IMR-90 (cell line): ENCODE measurements around the gene MAEA. TPM values are rescaled to one million over a fixed set of nuclear protein-coding genes. Genes with fewer than 3 reads are reported as not detected.

Experiments used
- ATAC-seq: fragments of 200-7000 bp; cut with Tn5 transposase; 2 replicates; pipeline ENCODE4 v1.9.1; 2020; ENCODE audit warnings: low read depth, mild to moderate bottlenecking, moderate library complexity
- BruUV-seq: library from RNA; stranded (reverse); fragments of 400-500 nt; replicated peaks from 2 replicates; lab custom pipeline; 2021; lab: Mats Ljungman, UMichigan
- CTCF ChIA-PET: fragments of 300-600 bp; formaldehyde crosslinking; extraction: SDS; loops from one replicate; lab custom pipeline; 2021; ENCODE audit warnings: antibody characterized with exemption; lab: Yijun Ruan, JAX
- POLR2A ChIA-PET: fragments of 300-600 bp; sonication (Branson Sonifier 250); formaldehyde crosslinking; loops from one replicate; lab custom pipeline; 2022; ENCODE audit warnings: antibody characterized with exemption; ENCODE audit not compliant: unreplicated experiment; lab: Charles Lee
- DNase-seq: peaks from one replicate; pipeline ENCODE4 v3.0.0; 2013
- H2AFZ ChIP-seq: replicated peaks from 2 replicates; pipeline ENCODE3; 2013; ENCODE audit warnings: low read length, mild to moderate bottlenecking; ENCODE audit not compliant: poor library complexity
- H2AK5ac ChIP-seq: 2 replicates; pipeline ENCODE4 v1.6.1; 2013; ENCODE audit warnings: low read depth, low read length, inconsistent platforms
- H2AK9ac ChIP-seq: replicated peaks from 2 replicates; pipeline ENCODE3; 2013; ENCODE audit warnings: mild to moderate bottlenecking, low read depth, low read length, moderate library complexity; ENCODE audit not compliant: poor library complexity
- H2BK120ac ChIP-seq: 2 replicates; pipeline ENCODE4 v1.6.1; 2013; ENCODE audit warnings: low read depth, low read length, inconsistent platforms
- H2BK15ac ChIP-seq: 3 replicates; pipeline ENCODE4 v1.6.1; 2013; ENCODE audit warnings: low read depth, low read length, inconsistent platforms
- H2BK20ac ChIP-seq: 2 replicates; pipeline ENCODE4 v1.6.1; 2013; ENCODE audit warnings: low read depth, mild to moderate bottlenecking, inconsistent platforms, low read length, moderate library complexity
- H2BK5ac ChIP-seq: 2 replicates; pipeline ENCODE4 v1.6.1; 2013; ENCODE audit warnings: mild to moderate bottlenecking, low read depth, low read length, inconsistent platforms; ENCODE audit not compliant: poor library complexity, severe bottlenecking
- H3K14ac ChIP-seq: replicated peaks from 2 replicates; pipeline ENCODE4 v1.6.1; 2013; ENCODE audit warnings: low read depth, low read length, inconsistent platforms
- H3K18ac ChIP-seq: 2 replicates; pipeline ENCODE4 v1.6.1; 2013; ENCODE audit warnings: low read depth, low read length, control low read depth
- H3K23ac ChIP-seq: 2 replicates; pipeline ENCODE4 v1.6.1; 2013; ENCODE audit warnings: low read depth, low read length, inconsistent platforms
- H3K27ac ChIP-seq: 2 replicates; pipeline ENCODE4 v1.5.1; 2013; ENCODE audit warnings: mild to moderate bottlenecking, control low read depth, low read length; ENCODE audit not compliant: insufficient read depth
- H3K27me3 ChIP-seq: 2 replicates; pipeline ENCODE4 v1.6.1; 2013; ENCODE audit warnings: low read length; ENCODE audit not compliant: control insufficient read depth, insufficient read depth
- H3K36me3 ChIP-seq: 2 replicates; pipeline ENCODE4 v1.6.1; 2013; ENCODE audit warnings: low read length, mixed read lengths; ENCODE audit not compliant: control insufficient read depth, insufficient read depth
- H3K4ac ChIP-seq: 2 replicates; pipeline ENCODE4 v1.6.1; 2013; ENCODE audit warnings: low read depth, low read length, inconsistent platforms
- H3K4me1 ChIP-seq: 2 replicates; pipeline ENCODE4 v1.6.1; 2013; ENCODE audit warnings: low read length, mixed read lengths; ENCODE audit not compliant: control insufficient read depth, insufficient read depth
- H3K4me2 ChIP-seq: 2 replicates; pipeline ENCODE4 v1.6.1; 2013; ENCODE audit warnings: low read depth, mild to moderate bottlenecking, control low read depth, low read length, moderate library complexity
- H3K4me3 ChIP-seq: 2 replicates; pipeline ENCODE4 v1.5.1; 2013; ENCODE audit warnings: low read depth, mild to moderate bottlenecking, control low read depth, low read length, moderate library complexity; ENCODE audit not compliant: insufficient read depth
- H3K56ac ChIP-seq: 2 replicates; pipeline ENCODE4 v1.6.1; 2013; ENCODE audit warnings: low read length, inconsistent platforms; ENCODE audit not compliant: insufficient read depth; ENCODE audit errors: extremely low read depth
- H3K79me1 ChIP-seq, 2 experiments: 2 replicates each; pipeline ENCODE4 v1.6.1; 2013; ENCODE audit warnings: low read length in 2 of 2, inconsistent platforms in 1 of 2, low read depth in 1 of 2
- H3K9ac ChIP-seq: 2 replicates; pipeline ENCODE4 v1.6.1; 2013; ENCODE audit warnings: low read depth, low read length, control low read depth
- H3K9me1 ChIP-seq: 2 replicates; pipeline ENCODE4 v1.6.1; 2013; ENCODE audit warnings: low read length, inconsistent platforms; ENCODE audit not compliant: insufficient read depth
- H3K9me3 ChIP-seq: 2 replicates; pipeline ENCODE4 v1.6.1; 2013; ENCODE audit warnings: low read length; ENCODE audit not compliant: control insufficient read depth, insufficient read depth
- H4K20me1 ChIP-seq: 2 replicates; pipeline ENCODE4 v1.6.1; 2013; ENCODE audit warnings: low read length, inconsistent platforms; ENCODE audit not compliant: insufficient read depth
- H4K5ac ChIP-seq: 2 replicates; pipeline ENCODE4 v1.6.1; 2013; ENCODE audit warnings: mild to moderate bottlenecking, low read depth, low read length, control low read depth
- H4K8ac ChIP-seq, 2 experiments: 2 replicates each; pipeline ENCODE4 v1.6.1; 2013; ENCODE audit warnings: low read depth in 2 of 2, low read length in 2 of 2, control low read depth in 1 of 2, inconsistent platforms in 1 of 2
- H4K91ac ChIP-seq: 2 replicates; pipeline ENCODE4 v1.6.1; 2013; ENCODE audit warnings: low read depth, low read length, inconsistent platforms; ENCODE audit not compliant: insufficient read depth
- BHLHE40 ChIP-seq: fragments of 150-350 bp; IDR thresholded peaks from 2 replicates; pipeline ENCODE4 v1.6.1; 2016; ENCODE audit warnings: mild to moderate bottlenecking, low read depth, low read length
- CEBPB ChIP-seq: IDR thresholded peaks from 2 replicates; pipeline ENCODE4 v1.6.1; 2012; ENCODE audit warnings: low read depth, low read length, improper control_type of control experiment
- CHD1 ChIP-seq: IDR thresholded peaks from 2 replicates; pipeline ENCODE4 v1.6.1; 2012; ENCODE audit warnings: low read depth, low read length, improper control_type of control experiment
- ELK1 ChIP-seq: fragments of 150-350 bp; IDR thresholded peaks from 2 replicates; pipeline ENCODE4 v1.6.1; 2016; ENCODE audit warnings: low read depth, mild to moderate bottlenecking, low read length, moderate library complexity, borderline replicate concordance
- FOS ChIP-seq: fragments of 150-350 bp; IDR thresholded peaks from 2 replicates; pipeline ENCODE4 v1.6.1; 2016; ENCODE audit warnings: low read depth, low read length
- NFE2L2 ChIP-seq: fragments of 150-350 bp; IDR thresholded peaks from 2 replicates; pipeline ENCODE4 v1.6.1; 2016; ENCODE audit warnings: low read depth, mild to moderate bottlenecking, low read length
- POLR2A ChIP-seq: IDR thresholded peaks from 2 replicates; pipeline ENCODE4 v1.6.1; 2012; ENCODE audit warnings: mild to moderate bottlenecking, low read depth, low read length
- RCOR1 ChIP-seq: IDR thresholded peaks from 2 replicates; pipeline ENCODE4 v1.6.1; 2012; ENCODE audit warnings: mild to moderate bottlenecking, low read length, improper control_type of control experiment; ENCODE audit not compliant: insufficient replicate concordance
- SMC3 ChIP-seq: fragments of 150-350 bp; IDR thresholded peaks from 2 replicates; pipeline ENCODE4 v1.6.1; 2016; ENCODE audit warnings: low read depth, mild to moderate bottlenecking, antibody characterized with exemption, low read length, moderate library complexity
- WGBS, 2 experiments: methylation state at CpG; one replicate each; pipeline versions ENCODE4 v1.1.5 to v1.1.7; 2013; ENCODE audit warnings: missing lambda C conversion rate in 2 of 2; ENCODE audit not compliant: insufficient read length in 1 of 2; ENCODE audit errors: extremely low coverage in 2 of 2; 5-methylcytosine and 5-hydroxymethylcytosine counted together
- dilution Hi-C: fragments of 300-500 bp; cut with HindIII; formaldehyde crosslinking; loops from one replicate; pipeline ENCODE4 v1.14.3; 2018; ENCODE audit warnings: low sequenced_read_pairs; ENCODE audit not compliant: unreplicated experiment
- in situ Hi-C: fragments of 300-500 bp; cut with MboI; formaldehyde crosslinking; loops from 3 replicates; pipeline ENCODE4 v1.14.3; 2019; ENCODE audit warnings: low sequenced_read_pairs, inconsistent platforms, mixed read lengths
- intact Hi-C: fragments of 100-400 bp; cut with micrococcal nuclease; formaldehyde crosslinking; loops from 2 replicates; pipeline ENCODE4 v1.10.0; 2022
- polyA plus RNA-seq, 3 experiments: library from polyadenylated mRNA; depleted of rRNA; stranded (reverse); fragments of >200 nt; gene quantifications; 2 replicates each; pipeline ENCODE4 v1.2.3, GENCODE V29; 2012; ENCODE audit warnings: low replicate concordance in 1 of 3
- total RNA-seq: library from RNA; depleted of rRNA; stranded (reverse); fragments of >200 nt; gene quantifications from 2 replicates; pipeline ENCODE4 v1.2.3, GENCODE V29; 2012
- TF ChIP-seq, protein P1 (sequence below): conservative IDR thresholded peaks from 2 replicates; pipeline ENCODE4 v1.5.1; 2012; ENCODE audit warnings: mild to moderate bottlenecking, low read depth, low read length, improper control_type of control experiment
- TF ChIP-seq, protein P2 (sequence below): fragments of 150-350 bp; IDR thresholded peaks from 2 replicates; pipeline ENCODE4 v1.6.1; 2017; ENCODE audit warnings: mild to moderate bottlenecking, antibody characterized with exemption, low read length, low read depth

The MAEA gene
- total and polyA plus RNA-seq, 2 of the 4 experiments (the other 2 are of a cell fraction), result 61.5 to 108 TPM

- CTCF ChIA-PET, result no interaction called here
- no peak overlapping the region for H2BK120ac ChIP-seq
- no peaks in the 10 kb centered on the region for H3K9me1 ChIP-seq
- H3K79me1 ChIP-seq, result peaks cover 34 to 50% of the 10 kb centered on the region in 2 experiments
- ATAC-seq (no peak), DNase-seq (no peak)
- no peak overlapping the region for H3K18ac ChIP-seq
- no peak overlapping the region for H3K4ac ChIP-seq
- H3K23ac ChIP-seq, result no peak overlapping the region
- peak overlapping the region; percentile 1 for H2AFZ ChIP-seq
- no peak overlapping the region for H4K8ac ChIP-seq
- H3K4me2 ChIP-seq, result no peak overlapping the region
- peaks cover 1% of the 10 kb centered on the region; the same call in 1 of the 2 replicates for H3K9me3 ChIP-seq
- no peak overlapping the region for H3K9ac ChIP-seq
- H2AK5ac ChIP-seq, result no peak overlapping the region
- H2BK20ac ChIP-seq, result no peak overlapping the region
- no peak overlapping the region for H2BK15ac ChIP-seq
- in situ Hi-C loops (no loop called here), intact Hi-C loops (no loop called here), dilution Hi-C loops (no loop called here)
- H2BK5ac ChIP-seq, result no peak overlapping the region
- no peak overlapping the region for H4K91ac ChIP-seq
- no peak overlapping the region for H3K56ac ChIP-seq
- POLR2A ChIA-PET, result no interaction called here
- H3K27ac ChIP-seq, result no peak overlapping the region
- H3K14ac ChIP-seq, result no peak overlapping the region
- no peaks in the 10 kb centered on the region; the same call in 1 of the 2 replicates for H3K4me1 ChIP-seq
- no peak overlapping the region for H4K5ac ChIP-seq
- H2AK9ac ChIP-seq, result no peak overlapping the region
- no peak overlapping the region for H3K4me3 ChIP-seq
- H3K36me3 ChIP-seq, result peaks cover 68% of the 10 kb centered on the region
- H3K27me3 ChIP-seq, result no peaks in the 10 kb centered on the region
- 93% methylated on average over 17 of the region's 34 CpGs; no CpG with 5 or more reads in 1 of the 2 experiments for WGBS, 2 experiments
- no TSS peak for BruUV-seq
- H4K20me1 ChIP-seq, result peaks cover 5% of the 10 kb centered on the region
- TF ChIP-seq, protein P1, sequence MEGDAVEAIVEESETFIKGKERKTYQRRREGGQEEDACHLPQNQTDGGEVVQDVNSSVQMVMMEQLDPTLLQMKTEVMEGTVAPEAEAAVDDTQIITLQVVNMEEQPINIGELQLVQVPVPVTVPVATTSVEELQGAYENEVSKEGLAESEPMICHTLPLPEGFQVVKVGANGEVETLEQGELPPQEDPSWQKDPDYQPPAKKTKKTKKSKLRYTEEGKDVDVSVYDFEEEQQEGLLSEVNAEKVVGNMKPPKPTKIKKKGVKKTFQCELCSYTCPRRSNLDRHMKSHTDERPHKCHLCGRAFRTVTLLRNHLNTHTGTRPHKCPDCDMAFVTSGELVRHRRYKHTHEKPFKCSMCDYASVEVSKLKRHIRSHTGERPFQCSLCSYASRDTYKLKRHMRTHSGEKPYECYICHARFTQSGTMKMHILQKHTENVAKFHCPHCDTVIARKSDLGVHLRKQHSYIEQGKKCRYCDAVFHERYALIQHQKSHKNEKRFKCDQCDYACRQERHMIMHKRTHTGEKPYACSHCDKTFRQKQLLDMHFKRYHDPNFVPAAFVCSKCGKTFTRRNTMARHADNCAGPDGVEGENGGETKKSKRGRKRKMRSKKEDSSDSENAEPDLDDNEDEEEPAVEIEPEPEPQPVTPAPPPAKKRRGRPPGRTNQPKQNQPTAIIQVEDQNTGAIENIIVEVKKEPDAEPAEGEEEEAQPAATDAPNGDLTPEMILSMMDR, result no peak
- TF ChIP-seq ELK1, result no peak
- no peak for TF ChIP-seq CEBPB
- TF ChIP-seq BHLHE40, result no peak
- TF ChIP-seq CHD1, result no peak
- TF ChIP-seq, protein P2, sequence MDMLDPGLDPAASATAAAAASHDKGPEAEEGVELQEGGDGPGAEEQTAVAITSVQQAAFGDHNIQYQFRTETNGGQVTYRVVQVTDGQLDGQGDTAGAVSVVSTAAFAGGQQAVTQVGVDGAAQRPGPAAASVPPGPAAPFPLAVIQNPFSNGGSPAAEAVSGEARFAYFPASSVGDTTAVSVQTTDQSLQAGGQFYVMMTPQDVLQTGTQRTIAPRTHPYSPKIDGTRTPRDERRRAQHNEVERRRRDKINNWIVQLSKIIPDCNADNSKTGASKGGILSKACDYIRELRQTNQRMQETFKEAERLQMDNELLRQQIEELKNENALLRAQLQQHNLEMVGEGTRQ, result no peak
- TF ChIP-seq POLR2A, result no peak
- TF ChIP-seq SMC3, result no peak
- no peak for TF ChIP-seq RCOR1
- no peak for TF ChIP-seq NFE2L2
- TF ChIP-seq FOS, result no peak
Measured at GRCh38 chr4:1330761-1331590, 41.3 kb downstream of the MAEA start.
